Right lobe of liver (tissue), 4 donors: ENCODE data around the gene IL34.

Experiments used
- POLR2A ChIP-seq: fragments of 450-650 bp; IDR thresholded peaks from one replicate; pipeline ENCODE4 v1.6.1; 2017; ENCODE audit warnings: antibody characterized with exemption, mild to moderate bottlenecking
- TF ChIP-seq, protein P1 (sequence below), 4 donors: fragments of 200-600 bp in 3 of 4; fragments of 450-650 bp in 1 of 4; IDR thresholded peaks; one replicate each; pipeline versions ENCODE4 v1.5.1 to v1.8.0; 2016 to 2022; ENCODE audit warnings: antibody characterized with exemption in 4 of 4, mild to moderate bottlenecking in 2 of 4
- donor health status: DM: no; HTN: no; CAD: no.
- donor health status: DM: no; HTN: no; CAD: no.
- donor health status: DM: no; HTN: yes; CAD: no.

DNA sequence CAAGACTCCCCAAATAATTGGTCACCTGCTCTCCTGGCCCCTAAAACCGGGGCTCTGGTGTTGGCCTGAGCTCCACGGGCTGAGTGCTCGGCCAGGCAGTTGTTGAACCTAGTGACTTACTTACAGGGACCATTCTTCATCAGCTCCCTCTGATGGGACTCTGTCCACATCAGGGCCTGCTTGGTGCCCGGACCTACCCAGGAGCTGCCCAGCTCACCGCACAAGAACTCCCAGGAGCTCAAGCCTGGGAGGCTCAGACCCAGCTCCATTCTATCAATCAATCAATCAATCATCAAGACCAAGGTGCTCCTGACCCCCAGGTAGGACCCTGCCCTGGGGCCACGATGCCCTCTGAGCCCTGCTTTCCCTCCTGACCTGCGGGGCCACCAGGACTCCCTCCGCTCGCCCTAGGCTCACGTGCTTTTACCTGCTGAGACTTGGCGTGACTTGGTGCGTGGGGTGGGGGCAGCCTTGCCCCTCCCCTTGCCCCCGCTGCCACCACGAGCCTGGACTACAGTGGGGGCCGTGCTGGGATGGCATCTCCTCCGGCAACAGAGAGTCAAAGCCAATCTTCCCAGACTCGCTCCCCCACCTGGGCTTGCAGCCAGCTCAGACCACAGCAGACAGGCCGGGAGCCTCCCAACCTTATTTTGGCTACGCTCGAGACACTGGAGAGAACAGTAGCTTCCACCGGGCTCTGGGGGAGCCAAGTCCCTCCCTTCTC, 15.7 kb downstream of the IL34 start:
- TF ChIP-seq, protein P1, sequence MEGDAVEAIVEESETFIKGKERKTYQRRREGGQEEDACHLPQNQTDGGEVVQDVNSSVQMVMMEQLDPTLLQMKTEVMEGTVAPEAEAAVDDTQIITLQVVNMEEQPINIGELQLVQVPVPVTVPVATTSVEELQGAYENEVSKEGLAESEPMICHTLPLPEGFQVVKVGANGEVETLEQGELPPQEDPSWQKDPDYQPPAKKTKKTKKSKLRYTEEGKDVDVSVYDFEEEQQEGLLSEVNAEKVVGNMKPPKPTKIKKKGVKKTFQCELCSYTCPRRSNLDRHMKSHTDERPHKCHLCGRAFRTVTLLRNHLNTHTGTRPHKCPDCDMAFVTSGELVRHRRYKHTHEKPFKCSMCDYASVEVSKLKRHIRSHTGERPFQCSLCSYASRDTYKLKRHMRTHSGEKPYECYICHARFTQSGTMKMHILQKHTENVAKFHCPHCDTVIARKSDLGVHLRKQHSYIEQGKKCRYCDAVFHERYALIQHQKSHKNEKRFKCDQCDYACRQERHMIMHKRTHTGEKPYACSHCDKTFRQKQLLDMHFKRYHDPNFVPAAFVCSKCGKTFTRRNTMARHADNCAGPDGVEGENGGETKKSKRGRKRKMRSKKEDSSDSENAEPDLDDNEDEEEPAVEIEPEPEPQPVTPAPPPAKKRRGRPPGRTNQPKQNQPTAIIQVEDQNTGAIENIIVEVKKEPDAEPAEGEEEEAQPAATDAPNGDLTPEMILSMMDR (IDR thresholded peaks at IDR 0.05): no peak
- TF ChIP-seq POLR2A: no peak
